Measurements from ENCODE around the gene TMEM212.

GRCh38 chr3:171880101-171880870 is 37.1 kb downstream of the TMEM212 start:
- TF ChIP-seq CTCF (IDR thresholded peaks at IDR 0.05; ENCODE audit: insufficient read depth, low read depth, low read length), result no peak
- no peak for TF ChIP-seq EZH2 (IDR thresholded peaks at IDR 0.05; ENCODE audit: insufficient read depth, low read length)
